ENCODE data around the gene BICC1.

The BICC1 gene

DNA sequence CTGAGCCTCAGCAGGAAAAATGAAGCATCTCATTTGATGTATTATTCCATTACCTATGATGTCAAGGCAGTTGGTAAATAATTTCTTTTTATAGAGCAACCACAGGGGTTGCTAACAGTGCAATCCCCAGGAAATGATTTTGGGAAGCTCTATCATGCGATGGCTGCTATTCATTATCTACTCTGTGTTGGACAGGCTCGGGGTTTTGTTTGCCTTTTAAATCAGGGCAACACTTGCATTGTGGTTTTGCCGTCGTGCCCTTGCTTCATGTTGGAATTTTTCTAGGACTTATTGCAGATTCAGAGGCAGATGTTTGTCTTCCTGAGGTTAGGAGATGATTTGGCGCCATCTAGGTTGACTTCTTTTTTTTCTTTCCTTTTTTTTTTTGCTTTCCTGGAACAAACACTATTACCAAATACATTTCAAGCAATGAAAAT lies 128.4 kb downstream of the BICC1 start:
- H3K4me3 ChIP-seq (ENCODE audit: insufficient read depth, low read depth, low read length, poor library complexity, severe bottlenecking): no peak overlapping the region
- no peaks in the 10 kb centered on the region for H3K4me1 ChIP-seq (ENCODE audit: control insufficient read depth, insufficient read depth, low read length, poor library complexity, severe bottlenecking)
- DNase-seq: no peak
- no peak overlapping the region for H3K27ac ChIP-seq (ENCODE audit: insufficient read depth, low read length, poor library complexity, severe bottlenecking)
- H3K36me3 ChIP-seq (ENCODE audit: control insufficient read depth, insufficient read depth, low read length): no peaks in the 10 kb centered on the region
- no peaks in the 10 kb centered on the region for H3K27me3 ChIP-seq (replicated peaks; ENCODE audit: control insufficient read depth, insufficient read depth, low read length, poor library complexity, severe bottlenecking)
- no peaks in the 10 kb centered on the region for H3K9me3 ChIP-seq (ENCODE audit: control insufficient read depth, low read length)

GRCh38 chr10:58641708-58642107 lies 129.0 kb downstream of the BICC1 start:
- Histone ChIP-seq H3K9me3 (ENCODE audit: control insufficient read depth, low read length) (no peaks in the 10 kb centered on the region), H3K27ac (ENCODE audit: insufficient read depth, low read length, poor library complexity, severe bottlenecking) (no peak overlapping the region), H3K4me1 (ENCODE audit: control insufficient read depth, insufficient read depth, low read length, poor library complexity, severe bottlenecking) (no peaks in the 10 kb centered on the region), H3K4me3 (ENCODE audit: insufficient read depth, low read depth, low read length, poor library complexity, severe bottlenecking) (no peak overlapping the region), H3K36me3 (ENCODE audit: control insufficient read depth, insufficient read depth, low read length) (no peaks in the 10 kb centered on the region), H3K27me3 (replicated peaks; ENCODE audit: control insufficient read depth, insufficient read depth, low read length, poor library complexity, severe bottlenecking) (no peaks in the 10 kb centered on the region)
- DNase-seq: no peak

DNA sequence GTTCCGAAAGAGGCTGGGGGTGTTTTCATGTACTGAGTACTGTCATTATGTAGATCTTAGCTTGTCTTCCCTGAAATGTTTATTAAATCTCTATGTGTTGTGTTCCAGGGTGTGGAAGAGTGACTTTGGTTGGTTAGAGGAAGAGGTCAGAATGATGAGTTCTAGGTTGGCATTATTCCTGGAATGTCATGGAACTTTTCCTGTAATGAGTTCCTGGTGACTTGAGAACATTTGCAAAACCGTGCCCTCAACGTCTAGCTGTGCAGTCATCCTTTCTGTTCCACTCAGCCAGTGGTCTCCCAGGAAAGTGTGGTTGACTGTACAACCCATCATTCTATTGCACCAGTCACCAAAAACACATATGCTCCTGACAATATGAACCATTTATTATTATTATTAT lies 129.6 kb downstream of the BICC1 start:
- no peaks in the 10 kb centered on the region for H3K36me3 ChIP-seq (ENCODE audit: control insufficient read depth, insufficient read depth, low read length)
- no peaks in the 10 kb centered on the region for H3K9me3 ChIP-seq (ENCODE audit: control insufficient read depth, low read length)
- H3K4me3 ChIP-seq (ENCODE audit: insufficient read depth, low read depth, low read length, poor library complexity, severe bottlenecking): no peak overlapping the region
- no peak overlapping the region for H3K27ac ChIP-seq (ENCODE audit: insufficient read depth, low read length, poor library complexity, severe bottlenecking)
- no peaks in the 10 kb centered on the region for H3K27me3 ChIP-seq (replicated peaks; ENCODE audit: control insufficient read depth, insufficient read depth, low read length, poor library complexity, severe bottlenecking)
- DNase-seq: no peak
- H3K4me1 ChIP-seq (ENCODE audit: control insufficient read depth, insufficient read depth, low read length, poor library complexity, severe bottlenecking): no peaks in the 10 kb centered on the region

DNA sequence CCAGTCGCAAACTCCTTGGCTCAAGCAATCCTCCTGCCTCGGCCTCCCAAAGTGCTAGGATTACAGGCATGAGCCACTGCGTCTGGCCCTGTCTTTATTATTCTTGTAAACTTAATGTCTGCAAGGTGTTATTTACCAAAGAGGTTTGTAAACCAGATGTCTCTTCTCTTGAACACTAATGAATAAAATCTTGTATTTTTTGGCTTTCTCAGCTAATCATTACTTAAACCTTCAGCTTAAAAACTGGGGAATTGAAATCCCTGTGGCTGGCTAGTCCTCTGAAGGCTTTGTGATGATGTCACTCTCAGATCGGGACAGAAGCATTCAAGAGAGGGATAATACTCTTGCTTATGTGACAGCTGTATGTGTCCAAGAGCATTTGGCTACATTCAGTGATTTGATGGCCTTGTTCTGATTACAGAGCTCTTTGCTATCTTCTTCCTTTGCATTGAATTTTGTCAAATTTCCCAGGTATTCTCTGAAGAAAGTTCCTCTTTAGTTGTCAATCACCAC lies 130.3 kb downstream of the BICC1 start:
- Histone ChIP-seq H3K27ac (ENCODE audit: insufficient read depth, low read length, poor library complexity, severe bottlenecking) (no peak overlapping the region), H3K4me3 (ENCODE audit: insufficient read depth, low read depth, low read length, poor library complexity, severe bottlenecking) (no peak overlapping the region), H3K4me1 (ENCODE audit: control insufficient read depth, insufficient read depth, low read length, poor library complexity, severe bottlenecking) (no peaks in the 10 kb centered on the region), H3K9me3 (ENCODE audit: control insufficient read depth, low read length) (no peaks in the 10 kb centered on the region), H3K36me3 (ENCODE audit: control insufficient read depth, insufficient read depth, low read length) (no peaks in the 10 kb centered on the region), H3K27me3 (replicated peaks; ENCODE audit: control insufficient read depth, insufficient read depth, low read length, poor library complexity, severe bottlenecking) (no peaks in the 10 kb centered on the region)
- no peak for DNase-seq

- Histone ChIP-seq H3K27ac (ENCODE audit: insufficient read depth, low read length, poor library complexity, severe bottlenecking) (no peak overlapping the region), H3K27me3 (replicated peaks; ENCODE audit: control insufficient read depth, insufficient read depth, low read length, poor library complexity, severe bottlenecking) (no peaks in the 10 kb centered on the region), H3K4me1 (ENCODE audit: control insufficient read depth, insufficient read depth, low read length, poor library complexity, severe bottlenecking) (no peaks in the 10 kb centered on the region), H3K4me3 (ENCODE audit: insufficient read depth, low read depth, low read length, poor library complexity, severe bottlenecking) (no peak overlapping the region), H3K36me3 (ENCODE audit: control insufficient read depth, insufficient read depth, low read length) (no peaks in the 10 kb centered on the region), H3K9me3 (ENCODE audit: control insufficient read depth, low read length) (no peaks in the 10 kb centered on the region)
- DNase-seq: no peak
Observed at GRCh38 chr10:58644311-58644710, 131.6 kb downstream of the BICC1 start.

DNA sequence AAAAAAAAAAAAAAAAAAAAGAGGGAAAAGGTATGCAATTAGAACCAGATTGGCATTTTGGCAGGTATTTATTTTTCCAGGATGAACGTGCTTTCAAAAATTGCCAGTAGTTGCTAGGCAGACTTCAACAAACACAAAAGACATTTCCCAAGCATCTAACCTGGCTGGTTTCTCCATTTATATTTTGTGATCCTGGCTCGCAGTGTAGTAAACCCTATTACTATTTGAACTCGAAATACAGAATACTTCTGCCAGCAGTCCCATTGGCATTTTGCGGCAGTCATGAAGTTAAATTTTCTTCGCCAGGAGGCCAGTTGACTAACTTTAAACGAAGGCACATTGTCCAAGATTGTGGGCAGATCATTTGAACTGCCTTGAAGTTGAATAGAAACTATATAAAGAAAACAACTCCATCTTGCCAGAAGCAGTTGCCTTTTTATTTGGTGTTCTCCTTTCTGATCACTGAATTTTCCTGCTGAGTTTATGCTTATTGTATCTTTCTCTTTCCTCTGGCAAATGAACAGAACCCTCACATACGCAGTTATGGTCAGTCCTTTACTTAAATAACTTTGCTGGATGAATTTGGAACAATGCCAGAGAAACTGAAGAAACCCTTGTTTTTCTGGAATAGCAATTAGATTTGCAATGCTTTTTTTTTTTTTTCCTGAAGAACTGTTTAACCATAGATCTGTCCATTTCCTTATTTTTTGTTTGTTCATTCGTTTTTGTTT lies 132.9 kb downstream of the BICC1 start:
- H3K27me3 ChIP-seq (replicated peaks; ENCODE audit: control insufficient read depth, insufficient read depth, low read length, poor library complexity, severe bottlenecking): no peaks in the 10 kb centered on the region
- H3K27ac ChIP-seq (ENCODE audit: insufficient read depth, low read length, poor library complexity, severe bottlenecking): no peak overlapping the region

DNA sequence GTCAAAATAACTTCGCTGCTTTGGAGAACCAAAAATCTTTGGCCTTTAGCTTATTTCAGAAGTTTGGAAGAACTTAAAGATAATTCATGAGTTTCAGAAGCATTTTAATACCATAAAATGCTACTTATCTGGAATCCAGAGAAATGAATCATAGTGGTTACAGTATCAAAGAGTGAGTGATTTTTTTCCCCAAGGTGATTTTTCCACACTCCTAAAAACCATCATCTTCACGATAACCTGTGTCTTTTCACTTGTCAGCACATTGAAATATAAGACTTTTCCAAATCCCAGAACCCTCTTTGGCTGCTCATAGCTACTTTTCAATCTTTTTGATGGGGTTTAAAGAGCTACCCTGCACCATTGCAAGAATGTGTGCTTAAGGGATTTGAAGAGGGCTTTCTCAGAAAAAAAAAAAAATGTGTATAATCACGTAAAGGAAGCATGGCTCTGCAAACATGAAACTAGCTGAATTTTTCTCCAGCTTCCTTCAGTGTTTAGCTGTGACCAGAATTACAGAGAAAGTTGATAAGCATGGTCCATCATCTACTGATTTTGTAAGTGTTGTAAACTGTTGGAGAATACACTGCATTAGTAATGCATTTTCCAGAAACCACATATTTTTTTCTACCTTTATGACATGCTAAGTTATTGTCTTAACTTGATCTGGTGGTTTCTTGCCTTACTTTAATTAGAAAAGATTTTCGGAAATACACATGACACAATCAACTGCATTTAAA lies 134.9 kb downstream of the BICC1 start:
- Histone ChIP-seq H3K4me1 (ENCODE audit: control insufficient read depth, insufficient read depth, low read length, poor library complexity, severe bottlenecking) (no peaks in the 10 kb centered on the region), H3K36me3 (ENCODE audit: control insufficient read depth, insufficient read depth, low read length) (no peaks in the 10 kb centered on the region), H3K27me3 (replicated peaks; ENCODE audit: control insufficient read depth, insufficient read depth, low read length, poor library complexity, severe bottlenecking) (no peaks in the 10 kb centered on the region), H3K4me3 (ENCODE audit: insufficient read depth, low read depth, low read length, poor library complexity, severe bottlenecking) (no peak overlapping the region), H3K27ac (ENCODE audit: insufficient read depth, low read length, poor library complexity, severe bottlenecking) (no peak overlapping the region), H3K9me3 (ENCODE audit: control insufficient read depth, low read length) (no peaks in the 10 kb centered on the region)
- no peak for DNase-seq

More for the DNA sequence above, 132.9 kb downstream of the BICC1 start:
- H3K36me3 ChIP-seq (ENCODE audit: control insufficient read depth, insufficient read depth, low read length): no peaks in the 10 kb centered on the region
- H3K4me1 ChIP-seq (ENCODE audit: control insufficient read depth, insufficient read depth, low read length, poor library complexity, severe bottlenecking): no peaks in the 10 kb centered on the region
- no peak overlapping the region for H3K4me3 ChIP-seq (ENCODE audit: insufficient read depth, low read depth, low read length, poor library complexity, severe bottlenecking)
- H3K9me3 ChIP-seq (ENCODE audit: control insufficient read depth, low read length): no peaks in the 10 kb centered on the region
- no peak for DNase-seq

GRCh38 chr10:58648131-58648530 lies 135.5 kb downstream of the BICC1 start:
- Histone ChIP-seq H3K27me3 (replicated peaks; ENCODE audit: control insufficient read depth, insufficient read depth, low read length, poor library complexity, severe bottlenecking) (no peaks in the 10 kb centered on the region), H3K27ac (ENCODE audit: insufficient read depth, low read length, poor library complexity, severe bottlenecking) (no peak overlapping the region), H3K9me3 (ENCODE audit: control insufficient read depth, low read length) (no peaks in the 10 kb centered on the region), H3K4me3 (ENCODE audit: insufficient read depth, low read depth, low read length, poor library complexity, severe bottlenecking) (no peak overlapping the region), H3K4me1 (ENCODE audit: control insufficient read depth, insufficient read depth, low read length, poor library complexity, severe bottlenecking) (no peaks in the 10 kb centered on the region), H3K36me3 (ENCODE audit: control insufficient read depth, insufficient read depth, low read length) (no peaks in the 10 kb centered on the region)
- no peak for DNase-seq

GRCh38 chr10:58651040-58651439 lies 138.4 kb downstream of the BICC1 start:
- no peaks in the 10 kb centered on the region for H3K36me3 ChIP-seq (ENCODE audit: control insufficient read depth, insufficient read depth, low read length)
- no peak overlapping the region for H3K4me3 ChIP-seq (ENCODE audit: insufficient read depth, low read depth, low read length, poor library complexity, severe bottlenecking)
- no peak for DNase-seq
- no peak overlapping the region for H3K27ac ChIP-seq (ENCODE audit: insufficient read depth, low read length, poor library complexity, severe bottlenecking)
- H3K4me1 ChIP-seq (ENCODE audit: control insufficient read depth, insufficient read depth, low read length, poor library complexity, severe bottlenecking): no peaks in the 10 kb centered on the region
- no peaks in the 10 kb centered on the region for H3K27me3 ChIP-seq (replicated peaks; ENCODE audit: control insufficient read depth, insufficient read depth, low read length, poor library complexity, severe bottlenecking)
- H3K9me3 ChIP-seq (ENCODE audit: control insufficient read depth, low read length): no peaks in the 10 kb centered on the region

GRCh38 chr10:58651742-58652141 lies 139.1 kb downstream of the BICC1 start:
- H3K36me3 ChIP-seq (ENCODE audit: control insufficient read depth, insufficient read depth, low read length): no peaks in the 10 kb centered on the region
- H3K4me3 ChIP-seq (ENCODE audit: insufficient read depth, low read depth, low read length, poor library complexity, severe bottlenecking): no peak overlapping the region
- no peak for DNase-seq
- no peaks in the 10 kb centered on the region for H3K27me3 ChIP-seq (replicated peaks; ENCODE audit: control insufficient read depth, insufficient read depth, low read length, poor library complexity, severe bottlenecking)
- H3K27ac ChIP-seq (ENCODE audit: insufficient read depth, low read length, poor library complexity, severe bottlenecking): no peak overlapping the region
- H3K4me1 ChIP-seq (ENCODE audit: control insufficient read depth, insufficient read depth, low read length, poor library complexity, severe bottlenecking): no peaks in the 10 kb centered on the region
- no peaks in the 10 kb centered on the region for H3K9me3 ChIP-seq (ENCODE audit: control insufficient read depth, low read length)
